PC-3 (cell line): ENCODE measurements around the gene TUT1. TPM values are rescaled to one million over a fixed set of nuclear protein-coding genes. Genes with fewer than 3 reads are reported as not detected.

ENCODE experiments used
- ATAC-seq: fragments of 200-7000 bp; cut with Tn5 transposase; 2 replicates; pipeline ENCODE4 v1.9.1; 2020; ENCODE audit warnings: mild to moderate bottlenecking, moderate library complexity
- BruUV-seq: library from RNA; stranded (reverse); fragments of 400-500 nt; replicated peaks from 2 replicates; lab custom pipeline; 2021; lab: Mats Ljungman, UMichigan
- CTCF ChIA-PET: fragments of 300-600 bp; sonication (Branson Sonifier 250); formaldehyde crosslinking; loops from one replicate; lab custom pipeline; 2022; ENCODE audit warnings: antibody characterized with exemption; lab: Charles Lee
- POLR2A ChIA-PET: fragments of 300-600 bp; sonication (Branson Sonifier 250); formaldehyde crosslinking; loops from one replicate; lab custom pipeline; 2022; ENCODE audit warnings: antibody characterized with exemption; ENCODE audit not compliant: unreplicated experiment; lab: Charles Lee
- DNase-seq: peaks from one replicate; pipeline ENCODE4 v3.0.0-alpha.2; 2015
- H2AFZ ChIP-seq: fragments of 300-600 bp; sonication (generic); 2 replicates; pipeline ENCODE4 v1.6.0; 2016; ENCODE audit warnings: antibody characterized with exemption, low read length
- H3F3A ChIP-seq: fragments of 300-600 bp; sonication (generic); one replicate; pipeline ENCODE4 v1.6.0; 2017; ENCODE audit warnings: antibody characterized with exemption, low read length, control low read depth, mild to moderate bottlenecking; ENCODE audit not compliant: unreplicated experiment
- H3K27ac ChIP-seq: fragments of 300-600 bp; sonication (generic); 2 replicates; pipeline ENCODE4 v1.5.1; 2016; ENCODE audit warnings: mild to moderate bottlenecking, low read length
- H3K27me3 ChIP-seq: fragments of 300-600 bp; sonication (generic); 2 replicates; pipeline ENCODE4 v1.6.1; 2016; ENCODE audit warnings: low read length, mixed read lengths
- H3K36me3 ChIP-seq: fragments of 300-600 bp; sonication (generic); 2 replicates; pipeline ENCODE4 v1.6.1; 2016; ENCODE audit warnings: low read depth, mixed run types, low read length, mixed read lengths
- H3K4me1 ChIP-seq: fragments of 300-600 bp; sonication (generic); 2 replicates; pipeline ENCODE4 v1.5.1; 2016; ENCODE audit warnings: low read length; ENCODE audit not compliant: insufficient read depth
- H3K4me2 ChIP-seq: fragments of 300-600 bp; sonication (generic); 2 replicates; pipeline ENCODE4 v1.6.0; 2016; ENCODE audit warnings: low read length
- H3K4me3 ChIP-seq: fragments of 300-600 bp; sonication (generic); 2 replicates; pipeline ENCODE4 v1.5.1; 2016; ENCODE audit warnings: mild to moderate bottlenecking, low read length, mixed read lengths
- H3K79me2 ChIP-seq: fragments of 300-600 bp; sonication (generic); 2 replicates; pipeline ENCODE4 v1.6.1; 2017; ENCODE audit warnings: low read length, mixed read lengths
- H3K9ac ChIP-seq: fragments of 300-600 bp; sonication (generic); 2 replicates; pipeline ENCODE4 v1.6.0; 2016; ENCODE audit warnings: mild to moderate bottlenecking, low read length
- H3K9me2 ChIP-seq: fragments of 300-600 bp; sonication (generic); replicated peaks from 2 replicates; pipeline ENCODE4 v1.6.1; 2016; ENCODE audit warnings: mixed run types, low read length, mixed read lengths
- H3K9me3 ChIP-seq: fragments of 300-600 bp; sonication (generic); 2 replicates; pipeline ENCODE4 v1.6.1; 2016; ENCODE audit warnings: low read length, mixed read lengths
- H4K20me1 ChIP-seq: fragments of 300-600 bp; sonication (generic); 2 replicates; pipeline ENCODE4 v1.6.1; 2016; ENCODE audit warnings: low read length, mixed read lengths
- CTCF ChIP-seq: fragments of 300-600 bp; sonication (generic); conservative IDR thresholded peaks from 2 replicates; pipeline ENCODE4 v1.5.1; 2017; ENCODE audit warnings: antibody characterized with exemption, low read depth, mild to moderate bottlenecking, low read length
- EZH2 ChIP-seq: fragments of 300-600 bp; sonication (generic); IDR thresholded peaks from one replicate; pipeline ENCODE4 v1.6.1; 2017; ENCODE audit warnings: antibody characterized with exemption, mild to moderate bottlenecking, low read length; ENCODE audit not compliant: unreplicated experiment
- EZH2phosphoT487 ChIP-seq: fragments of 300-600 bp; sonication (generic); IDR thresholded peaks from 2 replicates; pipeline ENCODE4 v1.6.1; 2018; ENCODE audit warnings: mild to moderate bottlenecking, antibody characterized with exemption, low read length, borderline replicate concordance
- intact Hi-C: fragments of 100-400 bp; cut with micrococcal nuclease; formaldehyde crosslinking; loops from 2 replicates; pipeline ENCODE4 v1.9.0; 2023
- microRNA-seq: library from miRNA; unstranded; fragments of <30 nt; microRNA quantifications from one replicate; pipeline ENCODE4 v1.1.0, GENCODE V29; 2020; ENCODE audit not compliant: unreplicated experiment
- total RNA-seq: library from RNA; depleted of rRNA; stranded (reverse); fragments of >200 nt; gene quantifications from 2 replicates; pipeline ENCODE4 v1.2.3, GENCODE V29; 2014; rRNA removed

TUT1 gene
- total RNA-seq, 1 experiment from 2014 or later: 17.8 TPM

DNA sequence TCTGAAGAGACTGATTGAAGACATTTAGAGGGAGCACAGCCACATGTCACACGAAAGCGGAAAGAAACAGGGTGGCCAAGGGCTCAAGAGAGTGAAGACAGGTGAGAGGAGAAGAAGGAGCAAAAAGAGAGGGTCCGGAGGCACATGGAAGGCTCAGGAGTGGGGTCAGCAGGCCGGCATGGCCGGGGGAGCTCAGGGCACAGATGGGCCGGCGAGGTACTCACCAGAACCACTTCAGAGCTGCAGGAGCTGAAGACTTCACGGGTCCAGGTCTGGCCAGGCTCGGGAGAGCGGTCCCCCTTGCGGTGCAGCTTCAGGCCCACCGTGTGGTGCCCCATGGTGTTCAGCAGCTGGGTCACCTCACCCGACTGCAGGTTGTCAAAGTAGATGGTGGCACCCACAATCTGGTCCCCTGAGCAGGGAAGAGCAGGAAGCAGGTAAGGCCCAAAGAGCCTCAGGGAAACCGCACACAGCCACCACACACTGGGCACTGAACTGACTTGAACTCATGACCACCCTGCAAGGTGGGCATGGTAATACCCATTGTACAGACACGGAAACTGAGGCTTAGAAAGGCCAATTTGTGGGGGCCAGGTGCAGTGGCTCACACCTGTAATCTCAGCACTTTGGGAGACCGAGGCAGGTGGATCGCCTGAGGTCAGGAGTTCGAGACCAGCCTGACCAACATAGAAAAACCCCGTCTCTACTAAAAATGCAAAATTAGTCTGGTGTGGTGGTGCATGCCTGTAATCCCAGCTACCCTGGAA lies 56.4 kb downstream of the TUT1 start:
- H4K20me1 ChIP-seq: peaks cover 42% of the 10 kb centered on the region
- ATAC-seq (no peak), DNase-seq (no peak)
- no peak overlapping the region for H2AFZ ChIP-seq
- no peak overlapping the region for H3K4me2 ChIP-seq
- H3K9me2 ChIP-seq: no peaks in the 10 kb centered on the region
- intact Hi-C loops: no loop called here
- peaks cover 61% of the 10 kb centered on the region for H3K36me3 ChIP-seq
- no peak overlapping the region for H3K9ac ChIP-seq
- ChIA-PET POLR2A (no interaction called here), CTCF (no interaction called here)
- BruUV-seq: no TSS peak
- H3K9me3 ChIP-seq: no peaks in the 10 kb centered on the region
- no peak for TF ChIP-seq CTCF
- TF ChIP-seq EZH2: no peak
- no peak for TF ChIP-seq EZH2phosphoT487
- H3K4me1 ChIP-seq: peaks cover 21% of the 10 kb centered on the region
- peaks cover 85% of the 10 kb centered on the region for H3K79me2 ChIP-seq
- peaks cover 9% of the 10 kb centered on the region for H3F3A ChIP-seq
- H3K27ac ChIP-seq: no peak overlapping the region
- H3K4me3 ChIP-seq: no peak overlapping the region
- no peaks in the 10 kb centered on the region for H3K27me3 ChIP-seq

DNA sequence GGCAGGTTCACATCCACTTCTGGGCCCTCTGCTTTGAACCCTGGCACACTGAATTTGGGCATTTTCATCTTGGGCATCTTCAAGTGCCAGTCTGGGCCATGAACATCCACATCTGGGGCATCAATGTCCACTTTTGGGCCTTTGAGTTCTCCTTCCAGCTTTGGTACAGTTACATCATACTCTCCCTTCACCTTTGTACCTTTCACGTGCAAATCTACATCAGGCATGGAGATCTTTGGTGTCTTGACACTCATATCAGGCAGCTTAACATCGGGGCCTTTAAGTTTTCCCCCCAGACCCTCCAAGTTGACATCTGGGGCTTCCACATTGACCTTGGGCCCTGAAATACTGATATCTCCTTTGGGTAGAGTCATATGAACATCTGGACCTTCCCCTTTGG lies 59.2 kb downstream of the TUT1 start:
- Histone ChIP-seq H3K79me2 (peaks cover 61% of the 10 kb centered on the region), H3K4me3 (no peak overlapping the region)

More for the DNA sequence above, 59.2 kb downstream of the TUT1 start:
- H3K27me3 ChIP-seq: no peaks in the 10 kb centered on the region
- no peak for ATAC-seq
- H2AFZ ChIP-seq: no peak overlapping the region
- ChIA-PET CTCF (no interaction called here), POLR2A (no interaction called here)
- H3K9me2 ChIP-seq: no peaks in the 10 kb centered on the region
- no peak overlapping the region for H3K27ac ChIP-seq
- intact Hi-C loops: no loop called here
- BruUV-seq: no TSS peak
- peaks cover 77% of the 10 kb centered on the region for H3K36me3 ChIP-seq
- H3F3A ChIP-seq: no peaks in the 10 kb centered on the region
- no peak for DNase-seq
- no peaks in the 10 kb centered on the region for H3K4me1 ChIP-seq
- H3K4me2 ChIP-seq: no peak overlapping the region
- H3K9ac ChIP-seq: no peak overlapping the region
- peaks cover 18% of the 10 kb centered on the region; the same call in 1 of the 2 replicates for H4K20me1 ChIP-seq
- TF ChIP-seq EZH2 (no peak), EZH2phosphoT487 (no peak), CTCF (no peak)
- H3K9me3 ChIP-seq: no peaks in the 10 kb centered on the region

Small RNAs within 50 kb of the gene (microRNA-seq; reads per million reads assigned to microRNA genes)
- gene MIR6747: not detected

Other genes starting within 250 kb of the TUT1 start
- not detected in 2 replicates for gene SCGB1A1, start 172.5 kb downstream of the TUT1 start, total RNA-seq
- 287 and 383 TPM in 2 replicates for gene AHNAK, start 44.7 kb downstream of the TUT1 start, total RNA-seq
- 1,577 and 1,815 TPM in 2 replicates for gene EEF1G, start 17.6 kb downstream of the TUT1 start, total RNA-seq
- 193 and 259 TPM in 2 replicates for gene MTA2, start 10.3 kb upstream of the TUT1 start, total RNA-seq
- 32.8 and 50.6 TPM in 2 replicates for gene EML3, start 21.3 kb upstream of the TUT1 start, total RNA-seq
- 5.8 and 13.9 TPM in 2 replicates for gene ROM1, start 21.7 kb upstream of the TUT1 start, total RNA-seq
- 65.8 and 76.3 TPM in 2 replicates for gene B3GAT3, start 30.5 kb upstream of the TUT1 start, total RNA-seq
- 274 and 290 TPM in 2 replicates for gene GANAB, start 55.1 kb upstream of the TUT1 start, total RNA-seq
- 31.0 and 32.5 TPM in 2 replicates for gene INTS5, start 61.8 kb upstream of the TUT1 start, total RNA-seq
- 236 and 302 TPM in 2 replicates for gene C11orf98, start 73.7 kb upstream of the TUT1 start, total RNA-seq
- gene CSKMT, start 73.8 kb upstream of the TUT1 start, total RNA-seq: 12.9 and 16.3 TPM in 2 replicates
- 83.6 and 95.6 TPM in 2 replicates for gene UQCC3, start 80.2 kb upstream of the TUT1 start, total RNA-seq
- gene LBHD1, start 80.7 kb upstream of the TUT1 start, total RNA-seq: 4.7 and 9.7 TPM in 2 replicates
- 190 and 311 TPM in 2 replicates for gene UBXN1, start 87.5 kb upstream of the TUT1 start, total RNA-seq
- gene LRRN4CL, start 98.0 kb upstream of the TUT1 start, total RNA-seq: 0.51 and 0.86 TPM in 2 replicates
- gene BSCL2, start 115.9 kb upstream of the TUT1 start, total RNA-seq: 65.7 and 73.4 TPM in 2 replicates
- gene GNG3, start 116.2 kb upstream of the TUT1 start, total RNA-seq: not detected in 2 replicates
- gene HNRNPUL2, start 135.9 kb upstream of the TUT1 start, total RNA-seq: 15.5 and 25.4 TPM in 2 replicates
- gene TTC9C, start 137.0 kb upstream of the TUT1 start, total RNA-seq: 26.1 and 37.4 TPM in 2 replicates
- 2.2 and 3.3 TPM in 2 replicates for gene ZBTB3, start 162.6 kb upstream of the TUT1 start, total RNA-seq
- 208 and 230 TPM in 2 replicates for gene POLR2G, start 170.1 kb upstream of the TUT1 start, total RNA-seq
- 40.2 and 43.9 TPM in 2 replicates for gene TAF6L, start 179.9 kb upstream of the TUT1 start, total RNA-seq
- 80.2 and 86.7 TPM in 2 replicates for gene TMEM179B, start 195.9 kb upstream of the TUT1 start, total RNA-seq
- 37.5 and 49.6 TPM in 2 replicates for gene TMEM223, start 200.5 kb upstream of the TUT1 start, total RNA-seq
- gene NXF1, start 213.9 kb upstream of the TUT1 start, total RNA-seq: 33.1 and 33.2 TPM in 2 replicates
- 41.4 and 48.2 TPM in 2 replicates for gene STX5, start 240.5 kb upstream of the TUT1 start, total RNA-seq
- gene TEX54, start 241.3 kb upstream of the TUT1 start, total RNA-seq: not detected in 2 replicates
- gene WDR74, start 248.1 kb upstream of the TUT1 start, total RNA-seq: 217 and 222 TPM in 2 replicates